Lung (tissue), 16 donors: ENCODE results near the gene SRR. TPM values are rescaled to one million over a fixed set of nuclear protein-coding genes. Genes with fewer than 3 reads are reported as not detected.
"Not testable (repeated sequence)": the region's sequence is repeated elsewhere in the genome, so short reads cannot be mapped to it uniquely, and the experiment has no call there.

ENCODE experiments used
- ATAC-seq: fragments of 200-7000 bp; cut with Tn5 transposase; one replicate; pipeline ENCODE4 v1.9.1; 2020; ENCODE audit warnings: moderate number of reproducible peaks; ENCODE audit not compliant: insufficient read depth, low FRiP score
- DNase-seq, 3 donors: peaks; one replicate each; pipeline ENCODE4 v3.0.0-alpha.2; 2013 to 2017
- H3K27ac ChIP-seq, 2 donors: one replicate each; pipeline ENCODE4 v1.5.1; 2013; ENCODE audit warnings: mild to moderate bottlenecking in 2 of 2, moderate library complexity in 2 of 2, control low read depth in 1 of 2, inconsistent platforms in 1 of 2, low read depth in 1 of 2, low read length in 1 of 2
- H3K27me3 ChIP-seq, 3 donors: one replicate each; pipeline ENCODE4 v1.5.1; 2013; ENCODE audit warnings: low read length in 2 of 3; ENCODE audit not compliant: control insufficient read depth in 3 of 3, insufficient read depth in 3 of 3
- H3K36me3 ChIP-seq, 4 donors: one replicate each; pipeline ENCODE4 v1.5.1; 2013; ENCODE audit warnings: low read length in 4 of 4, mild to moderate bottlenecking in 1 of 4, moderate library complexity in 1 of 4; ENCODE audit not compliant: control insufficient read depth in 4 of 4, insufficient read depth in 4 of 4
- H3K4me1 ChIP-seq, 5 donors: one replicate each; pipeline ENCODE4 v1.5.1; 2013; ENCODE audit warnings: low read length in 5 of 5, mild to moderate bottlenecking in 2 of 5, moderate library complexity in 1 of 5; ENCODE audit not compliant: control insufficient read depth in 5 of 5, insufficient read depth in 5 of 5
- H3K4me3 ChIP-seq: one replicate; pipeline ENCODE4 v1.5.1; 2013; ENCODE audit warnings: mild to moderate bottlenecking, control low read depth, moderate library complexity
- H3K9ac ChIP-seq, 2 donors: one replicate each; pipeline ENCODE4 v1.5.1; 2013; ENCODE audit warnings: low read length in 2 of 2, control low read depth in 1 of 2; ENCODE audit not compliant: insufficient read depth in 1 of 2
- H3K9me3 ChIP-seq, 4 donors: one replicate each; pipeline ENCODE4 v1.5.1; 2013; ENCODE audit warnings: low read length in 3 of 4, mild to moderate bottlenecking in 1 of 4, moderate library complexity in 1 of 4; ENCODE audit not compliant: control insufficient read depth in 4 of 4, insufficient read depth in 3 of 4
- WGBS, 2 donors: extraction: QIAGEN DNeasy Blood & Tissue Kit; methylation state at CpG; one replicate each; pipeline ENCODE4 v1.1.7; 2013; 5-methylcytosine and 5-hydroxymethylcytosine counted together
- long read RNA-seq, 5 donors: transcript quantifications; one replicate each; lab custom pipeline, GENCODE V29; 2026
- polyA plus RNA-seq, 2 donors: library from polyadenylated mRNA; stranded (reverse); fragments of 200-250 nt; gene quantifications; one replicate each; pipeline ENCODE4 v1.2.1, GENCODE V29; 2013
- total RNA-seq, 2 donors: library from RNA; depleted of rRNA in 1 of 2; stranded (reverse); fragments of >200 nt in 1 of 2; gene quantifications; one replicate each; pipeline ENCODE4 v1.2.1, GENCODE V29; 2014 to 2021
- TF ChIP-seq, protein P1 (sequence below): IDR thresholded peaks from 2 replicates; pipeline ENCODE4 v1.5.1; 2012; ENCODE audit warnings: mild to moderate bottlenecking; ENCODE audit errors: control extremely low read depth, extremely low read depth
- donor health status: control.
- donor health status: control.
- donor health status: Bipolar disorder and iron deficiency.
- donor health status: healthy.
- donor health status: DM: yes; HTN: yes; CAD: no.

SRR gene, protein sequence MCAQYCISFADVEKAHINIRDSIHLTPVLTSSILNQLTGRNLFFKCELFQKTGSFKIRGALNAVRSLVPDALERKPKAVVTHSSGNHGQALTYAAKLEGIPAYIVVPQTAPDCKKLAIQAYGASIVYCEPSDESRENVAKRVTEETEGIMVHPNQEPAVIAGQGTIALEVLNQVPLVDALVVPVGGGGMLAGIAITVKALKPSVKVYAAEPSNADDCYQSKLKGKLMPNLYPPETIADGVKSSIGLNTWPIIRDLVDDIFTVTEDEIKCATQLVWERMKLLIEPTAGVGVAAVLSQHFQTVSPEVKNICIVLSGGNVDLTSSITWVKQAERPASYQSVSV
- total RNA-seq: 10 to 100 TPM in 1 of 2 donors, 1 to 10 TPM in 1; 8.1 to 17.3 TPM
- polyA plus RNA-seq: 1 to 10 TPM; 5.0 to 7.5 TPM
- long read RNA-seq, donor 1, transcript SRR-201 (8 exons, 2,728 nt): major isoform, 10 of 32 reads
- long read RNA-seq, donor 1, partial matches to known transcripts: 22 of 32 reads
- long read RNA-seq, donor 1, other reads (novel, unspliced or antisense): 0 of 32 reads
- long read RNA-seq, donor 2, partial matches to known transcripts: 0 of 1 reads
- long read RNA-seq, donor 2, other reads (novel, unspliced or antisense): 0 of 1 reads
- long read RNA-seq, donor 3, partial matches to known transcripts: 12 of 16 reads
- long read RNA-seq, donor 3, other reads (novel, unspliced or antisense): 0 of 16 reads
- long read RNA-seq, donor 4, partial matches to known transcripts: 0 of 2 reads
- long read RNA-seq, donor 4, other reads (novel, unspliced or antisense): 0 of 2 reads
- long read RNA-seq, donor 5, transcript SRR-201 (8 exons, 2,728 nt): major isoform, 10 of 16 reads
- long read RNA-seq, donor 5, partial matches to known transcripts: 0 of 16 reads
- long read RNA-seq, donor 5, other reads (novel, unspliced or antisense): 6 of 16 reads

DNA sequence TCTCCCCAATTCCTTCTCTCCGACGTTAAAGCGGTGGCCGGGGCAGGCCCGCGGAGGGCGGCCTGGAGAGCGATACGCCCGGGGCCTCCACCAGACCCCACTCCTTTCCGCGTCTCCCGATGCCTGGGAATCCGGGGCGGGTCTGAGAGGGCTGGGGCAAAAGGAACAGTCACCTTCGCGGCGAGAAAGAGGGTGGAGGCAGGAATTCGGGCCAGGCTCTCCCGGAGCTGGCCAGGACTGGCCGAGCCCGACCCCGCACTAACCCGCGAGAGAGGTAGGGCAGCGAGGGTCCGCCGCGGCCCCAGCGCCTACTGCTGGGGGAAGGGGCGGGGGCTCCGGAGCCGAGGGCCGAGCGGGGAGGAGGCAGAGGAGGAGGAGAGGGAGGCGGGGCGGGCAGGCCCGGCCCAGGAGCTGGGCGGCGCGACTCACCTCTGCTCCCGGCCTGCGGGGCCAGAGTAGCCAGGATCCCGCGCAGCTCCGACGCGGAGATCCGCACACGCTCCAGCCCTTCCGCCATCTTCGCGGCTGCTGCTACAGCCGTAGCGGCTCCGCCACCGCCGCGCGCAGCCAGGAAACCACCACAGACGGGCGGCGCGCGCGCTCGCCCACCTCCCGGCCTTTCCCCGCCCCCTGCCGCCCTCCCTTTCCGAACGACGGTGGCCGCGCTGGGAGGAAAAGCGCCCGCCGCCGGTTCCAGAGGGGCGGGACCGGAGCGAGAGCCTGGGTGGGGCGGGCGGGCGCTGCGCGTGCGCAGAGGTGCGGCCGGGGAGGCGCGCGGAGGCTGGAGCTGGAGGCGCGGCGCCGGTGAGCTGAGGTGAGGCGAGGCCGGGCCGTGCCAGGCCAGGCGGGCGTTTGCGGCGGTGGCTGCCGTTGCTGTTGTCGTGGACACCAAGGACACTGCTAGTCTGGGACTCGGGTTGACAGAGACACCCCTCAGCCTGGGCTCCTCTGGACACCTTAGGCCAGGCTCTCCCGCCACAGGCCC lies at the start of gene SRR, which contains the start of gene SMG6:
TSS of gene SRR (plus strand) at position 747 of the 985 bp plus-strand sequence. CDS start 11,611 bp downstream, outside the sequence.
TSS of gene SMG6 (minus strand) at position 582 of the 985 bp plus-strand sequence. CDS start at position 517, 65 bp downstream.
- TF ChIP-seq, protein P1, sequence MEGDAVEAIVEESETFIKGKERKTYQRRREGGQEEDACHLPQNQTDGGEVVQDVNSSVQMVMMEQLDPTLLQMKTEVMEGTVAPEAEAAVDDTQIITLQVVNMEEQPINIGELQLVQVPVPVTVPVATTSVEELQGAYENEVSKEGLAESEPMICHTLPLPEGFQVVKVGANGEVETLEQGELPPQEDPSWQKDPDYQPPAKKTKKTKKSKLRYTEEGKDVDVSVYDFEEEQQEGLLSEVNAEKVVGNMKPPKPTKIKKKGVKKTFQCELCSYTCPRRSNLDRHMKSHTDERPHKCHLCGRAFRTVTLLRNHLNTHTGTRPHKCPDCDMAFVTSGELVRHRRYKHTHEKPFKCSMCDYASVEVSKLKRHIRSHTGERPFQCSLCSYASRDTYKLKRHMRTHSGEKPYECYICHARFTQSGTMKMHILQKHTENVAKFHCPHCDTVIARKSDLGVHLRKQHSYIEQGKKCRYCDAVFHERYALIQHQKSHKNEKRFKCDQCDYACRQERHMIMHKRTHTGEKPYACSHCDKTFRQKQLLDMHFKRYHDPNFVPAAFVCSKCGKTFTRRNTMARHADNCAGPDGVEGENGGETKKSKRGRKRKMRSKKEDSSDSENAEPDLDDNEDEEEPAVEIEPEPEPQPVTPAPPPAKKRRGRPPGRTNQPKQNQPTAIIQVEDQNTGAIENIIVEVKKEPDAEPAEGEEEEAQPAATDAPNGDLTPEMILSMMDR: no peak
- peak; percentile 94 to 95 (median 95) for DNase-seq
- Histone ChIP-seq H3K27ac (peak within 1 kb of the TSS; percentile 88 to 91), H3K27me3 (no peaks in the 10 kb centered on the region), H3K4me3 (peak within 1 kb of the TSS; percentile 71), H3K9ac (peak within 1 kb of the TSS; percentile 77 to 92), H3K36me3 (peaks cover 0 to 17% (median 7%) of the 10 kb centered on the region in 4 donors), H3K9me3 (no peaks in the 10 kb centered on the region), H3K4me1 (peaks cover 0 to 12% (median 5%) of the 10 kb centered on the region in 5 donors)
- ATAC-seq: peak; percentile 94
- 0% methylated on average over 52 to 107 of the region's 108 CpGs for WGBS, 2 donors

DNA sequence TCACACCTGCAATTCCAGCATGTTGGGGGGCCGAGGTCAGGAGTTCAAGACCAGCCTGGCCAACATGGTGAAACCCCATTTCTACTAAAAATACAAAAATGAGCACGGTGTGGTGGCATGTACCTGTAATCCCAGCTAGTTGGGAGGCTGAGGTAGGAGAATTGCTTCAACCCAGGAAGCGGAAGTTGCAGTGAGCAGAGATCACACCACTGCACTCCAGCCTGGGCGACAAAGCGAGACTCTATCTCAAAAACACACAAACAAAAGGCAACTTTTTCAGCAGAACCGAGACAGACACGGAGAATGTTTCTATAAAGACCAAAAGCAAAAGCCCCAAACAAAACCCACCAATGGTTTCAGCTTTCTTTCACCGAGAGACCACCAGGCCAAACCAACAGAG lies 44.9 kb upstream of the SRR start:
- DNase-seq, H3K27me3 ChIP-seq, H3K4me3 ChIP-seq, H3K9me3 ChIP-seq, H3K9ac ChIP-seq, H3K27ac ChIP-seq, ATAC-seq, H3K36me3 ChIP-seq, H3K4me1 ChIP-seq: not testable (repeated sequence)
- WGBS, 2 donors: 92 to 95% methylated on average over 8 of the region's 8 CpGs

DNA sequence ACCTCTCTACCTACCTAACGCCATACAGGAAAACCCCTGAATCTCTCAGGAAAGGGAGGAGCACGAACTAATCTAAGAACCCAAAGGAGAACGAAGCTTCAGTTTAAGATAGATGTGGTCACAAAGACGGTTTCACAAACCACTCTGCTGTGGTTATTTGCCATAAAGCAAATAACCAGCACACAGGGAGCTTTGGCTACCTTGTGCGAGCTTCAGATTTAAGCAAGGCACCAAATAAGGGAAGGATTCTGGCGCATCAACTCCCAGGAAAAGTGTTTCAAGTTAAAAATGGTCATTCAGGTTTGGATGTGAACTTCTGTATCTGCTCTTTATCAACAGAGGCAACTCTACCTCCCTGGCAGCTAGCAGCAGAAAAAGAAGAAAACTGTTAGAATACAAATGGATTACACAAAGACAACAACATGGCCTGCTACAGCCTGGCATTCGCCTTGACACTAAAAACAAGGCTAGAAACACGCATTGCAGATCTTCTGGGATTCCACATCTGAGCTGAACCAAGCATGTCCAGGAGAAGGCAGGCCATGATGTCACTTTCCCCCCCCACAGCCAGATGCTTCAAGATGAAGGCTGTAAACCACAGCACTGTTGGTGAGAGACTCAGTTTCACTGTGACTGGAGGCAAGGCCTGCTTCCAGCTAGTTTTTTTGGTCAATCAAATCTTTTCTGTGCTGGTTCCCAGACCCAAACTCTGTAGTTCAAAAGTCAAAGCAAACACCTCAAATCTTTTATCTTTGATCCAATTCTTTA lies 43.8 kb upstream of the SRR start:
- WGBS, 2 donors: 58 to 72% methylated on average over 8 of the region's 8 CpGs
- Histone ChIP-seq H3K36me3 (peaks cover 0 to 4% (median 0%) of the 10 kb centered on the region in 4 donors), H3K9ac (no peak overlapping the region), H3K27ac (no peak overlapping the region), H3K4me3 (no peak overlapping the region), H3K27me3 (no peaks in the 10 kb centered on the region), H3K4me1 (peaks cover 1 to 11% (median 6%) of the 10 kb centered on the region in 5 donors), H3K9me3 (no peaks in the 10 kb centered on the region)
- TF ChIP-seq, protein P1: no peak
- no peak for ATAC-seq
- no peak for DNase-seq
